ENCODE results near the gene OASL.
"Not testable (repeated sequence)": the region's sequence is repeated elsewhere in the genome, so short reads cannot be mapped to it uniquely, and the experiment has no call there.

GRCh38 chr12:121064586-121064985 is 25.5 kb upstream of the OASL start:
- not testable (repeated sequence) for TF ChIP-seq CTCF (conservative IDR thresholded peaks at IDR 0.05 in 1 of 2, IDR thresholded peaks at IDR 0.05 in 1 of 2; ENCODE audit: extremely low read depth in 1 of 2, insufficient read depth in 1 of 2, low read depth in 1 of 2, low read length in 2 of 2); EZH2 (IDR thresholded peaks at IDR 0.05; ENCODE audit: borderline replicate concordance, low read length)
